ENCODE results near the gene FECH. TPM values are rescaled to one million over a fixed set of nuclear protein-coding genes. Genes with fewer than 3 reads are reported as not detected.

FECH gene
- total RNA-seq (10 to 100 TPM; 19.0 to 85.9 (median 33.2) TPM), polyA plus RNA-seq (1 to 10 TPM; 4.3 to 9.3 (median 4.7) TPM)
- long read RNA-seq, donor 1, transcript FECH-201 (11 exons, 3,853 nt): major isoform, 54 of 96 reads
- long read RNA-seq, donor 1, partial matches to known transcripts: 39 of 96 reads
- long read RNA-seq, donor 1, other reads (novel, unspliced or antisense): 0 of 96 reads
- long read RNA-seq, donor 2, transcript FECH-209 (3 exons, 556 nt): minor isoform, 7 of 76 reads
- long read RNA-seq, donor 2, transcript FECH-201 (11 exons, 3,853 nt): major isoform, 49 of 76 reads
- long read RNA-seq, donor 2, partial matches to known transcripts: 16 of 76 reads
- long read RNA-seq, donor 2, other reads (novel, unspliced or antisense): 0 of 76 reads

- intact Hi-C loops (cut with DNase I; ENCODE audit: low total_unique reads): no loop called here
- Histone ChIP-seq H3K27ac (peak within 1 kb of the TSS; percentile 71 to 88 (median 84)), H3K4me1 (peaks cover 10 to 31% (median 22%) of the 10 kb centered on the region in 6 donors), H3K9me3 (no peaks in the 10 kb centered on the region), H3K27me3 (replicated peaks in 1 of 7) (no peaks in the 10 kb centered on the region), H3K4me3 (peak within 1 kb of the TSS; percentile 60 to 91 (median 78)), H3K36me3 (peaks cover 0 to 10% (median 0%) of the 10 kb centered on the region in 6 donors)
- peak in 2 of 3 donors; percentile 44 to 62 for TF ChIP-seq POLR2A (IDR thresholded peaks at IDR 0.05)
- peak; percentile 87 to 93 (median 88) for TF ChIP-seq POLR2AphosphoS5 (IDR thresholded peaks at IDR 0.05)
- TF ChIP-seq, protein P1, sequence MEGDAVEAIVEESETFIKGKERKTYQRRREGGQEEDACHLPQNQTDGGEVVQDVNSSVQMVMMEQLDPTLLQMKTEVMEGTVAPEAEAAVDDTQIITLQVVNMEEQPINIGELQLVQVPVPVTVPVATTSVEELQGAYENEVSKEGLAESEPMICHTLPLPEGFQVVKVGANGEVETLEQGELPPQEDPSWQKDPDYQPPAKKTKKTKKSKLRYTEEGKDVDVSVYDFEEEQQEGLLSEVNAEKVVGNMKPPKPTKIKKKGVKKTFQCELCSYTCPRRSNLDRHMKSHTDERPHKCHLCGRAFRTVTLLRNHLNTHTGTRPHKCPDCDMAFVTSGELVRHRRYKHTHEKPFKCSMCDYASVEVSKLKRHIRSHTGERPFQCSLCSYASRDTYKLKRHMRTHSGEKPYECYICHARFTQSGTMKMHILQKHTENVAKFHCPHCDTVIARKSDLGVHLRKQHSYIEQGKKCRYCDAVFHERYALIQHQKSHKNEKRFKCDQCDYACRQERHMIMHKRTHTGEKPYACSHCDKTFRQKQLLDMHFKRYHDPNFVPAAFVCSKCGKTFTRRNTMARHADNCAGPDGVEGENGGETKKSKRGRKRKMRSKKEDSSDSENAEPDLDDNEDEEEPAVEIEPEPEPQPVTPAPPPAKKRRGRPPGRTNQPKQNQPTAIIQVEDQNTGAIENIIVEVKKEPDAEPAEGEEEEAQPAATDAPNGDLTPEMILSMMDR (IDR thresholded peaks at IDR 0.05 in 8 of 11, conservative IDR thresholded peaks at IDR 0.05 in 3 of 11): peak in 5 of 11 experiments; percentile 7 to 51 (median 15)
- peak; percentile 94 for DNase-seq
- 0 to 1% (median 1%) methylated on average over 18 to 80 of the region's 80 CpGs for WGBS, 5 donors
These were observed at the start of gene FECH for GRCh38 chr18:57586251-57587049. Gene FECH (minus strand): TSS chr18:57586702. CDS start chr18:57586620, 82 bp downstream.

DNA sequence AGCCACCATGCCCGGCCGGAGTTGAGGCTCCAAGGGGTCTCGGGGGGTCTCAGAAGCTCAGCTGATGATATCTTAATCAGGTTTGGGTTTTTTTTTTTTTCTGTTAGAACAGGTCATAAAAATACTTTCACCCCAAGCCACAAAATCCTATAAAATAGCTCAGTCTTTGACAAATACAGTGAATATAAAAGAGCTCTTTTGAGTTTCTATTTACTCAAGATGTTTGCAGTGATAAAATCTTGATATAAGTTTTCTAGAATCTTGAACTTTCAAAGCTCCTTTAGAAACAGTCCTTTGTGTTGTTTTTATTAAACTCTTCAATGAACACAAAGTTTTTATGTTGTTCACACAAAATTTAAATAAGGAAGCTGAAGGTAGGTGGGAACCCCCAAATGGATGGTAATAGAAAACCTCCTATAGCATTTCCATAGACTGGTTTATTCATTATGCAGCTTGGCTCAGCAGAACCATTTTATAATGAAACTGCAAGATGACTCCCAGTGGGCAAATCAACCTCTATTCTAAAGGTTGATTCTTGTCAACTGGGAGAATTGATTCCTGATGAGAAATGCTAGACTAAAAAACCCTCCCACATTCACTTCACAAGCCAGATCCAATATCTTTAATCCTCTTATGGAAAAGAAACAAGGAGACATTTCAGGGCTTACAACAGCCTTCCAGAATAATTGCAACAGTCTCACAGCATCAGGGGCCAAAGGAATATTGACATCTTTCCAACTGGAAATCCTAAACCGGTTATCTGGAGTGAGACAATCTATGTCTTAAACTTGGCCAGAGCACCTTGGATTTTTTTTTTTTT lies 48.7 kb upstream of the FECH start:
- DNase-seq: no peak
- Histone ChIP-seq H3K4me1 (peaks cover 7 to 23% (median 14%) of the 10 kb centered on the region in 6 donors), H3K27ac (no peak overlapping the region), H3K4me3 (no peak overlapping the region), H3K9me3 (no peaks in the 10 kb centered on the region), H3K36me3 (peaks cover 0 to 20% (median 0%) of the 10 kb centered on the region in 6 donors), H3K27me3 (replicated peaks in 1 of 7) (no peaks in the 10 kb centered on the region)
- WGBS, 5 donors: 89 to 94% (median 91%) methylated on average over 4 of the region's 4 CpGs
- TF ChIP-seq POLR2AphosphoS5 (IDR thresholded peaks at IDR 0.05) (no peak), POLR2A (IDR thresholded peaks at IDR 0.05) (no peak)
- TF ChIP-seq, protein P1 (IDR thresholded peaks at IDR 0.05 in 8 of 11, conservative IDR thresholded peaks at IDR 0.05 in 3 of 11): no peak
- intact Hi-C loops (cut with DNase I; ENCODE audit: low total_unique reads): no loop called here

GRCh38 chr18:57631697-57632096 lies 45.2 kb upstream of the FECH start:
- no peak for DNase-seq
- no peaks in the 10 kb centered on the region for H3K36me3 ChIP-seq
- intact Hi-C loops (cut with DNase I; ENCODE audit: low total_unique reads): no loop called here
- no peaks in the 10 kb centered on the region for H3K9me3 ChIP-seq
- H3K4me3 ChIP-seq: peak overlapping the region in 6 of 8 donors; percentile 66 to 81 (median 74)
- peak overlapping the region in 7 of 8 donors; percentile 17 to 90 (median 86) for H3K27ac ChIP-seq
- H3K4me1 ChIP-seq: peaks cover 7 to 27% (median 19%) of the 10 kb centered on the region in 6 donors
- no peaks in the 10 kb centered on the region for H3K27me3 ChIP-seq (replicated peaks in 1 of 7)
- WGBS, 5 donors: 64 to 74% (median 72%) methylated on average over 2 of the region's 2 CpGs
- TF ChIP-seq, protein P1 (IDR thresholded peaks at IDR 0.05 in 8 of 11, conservative IDR thresholded peaks at IDR 0.05 in 3 of 11): no peak
- TF ChIP-seq POLR2A (IDR thresholded peaks at IDR 0.05): no peak
- TF ChIP-seq POLR2AphosphoS5 (IDR thresholded peaks at IDR 0.05): no peak

All from spleen (tissue), 13 donors.